Activated CD4-positive, alpha-beta T cell treated with anti-CD3 and anti-CD28 coated beads for 48 hours (primary cell): ENCODE data around the gene SLC5A1.
"Not testable (repeated sequence)": the region's sequence is repeated elsewhere in the genome, so short reads cannot be mapped to it uniquely, and the experiment has no call there.

Source experiments
- DNase-seq: peaks from one replicate; pipeline ENCODE4 v3.0.0-alpha.2; 2020

SLC5A1 gene

DNA sequence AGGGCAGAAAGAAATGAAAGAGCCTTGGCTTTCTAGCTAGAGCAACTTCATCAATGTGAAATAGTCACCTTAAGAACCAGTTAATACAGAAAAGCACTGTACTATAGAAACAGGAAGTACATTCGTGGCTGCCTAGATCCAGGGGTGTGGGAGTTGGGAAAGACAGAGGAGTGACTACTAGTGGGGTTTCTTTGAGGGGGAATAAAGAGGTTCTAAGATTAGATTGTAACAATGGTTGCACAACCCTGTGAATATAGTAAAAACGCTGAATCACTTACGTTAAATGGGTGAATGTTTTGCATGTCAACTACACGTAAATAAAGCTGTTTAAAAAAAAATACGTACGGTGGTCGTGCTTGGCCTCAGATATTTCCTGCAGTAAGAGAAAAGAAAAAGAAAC, 107.6 kb downstream of the SLC5A1 start:
- DNase-seq = not testable (repeated sequence)

DNA sequence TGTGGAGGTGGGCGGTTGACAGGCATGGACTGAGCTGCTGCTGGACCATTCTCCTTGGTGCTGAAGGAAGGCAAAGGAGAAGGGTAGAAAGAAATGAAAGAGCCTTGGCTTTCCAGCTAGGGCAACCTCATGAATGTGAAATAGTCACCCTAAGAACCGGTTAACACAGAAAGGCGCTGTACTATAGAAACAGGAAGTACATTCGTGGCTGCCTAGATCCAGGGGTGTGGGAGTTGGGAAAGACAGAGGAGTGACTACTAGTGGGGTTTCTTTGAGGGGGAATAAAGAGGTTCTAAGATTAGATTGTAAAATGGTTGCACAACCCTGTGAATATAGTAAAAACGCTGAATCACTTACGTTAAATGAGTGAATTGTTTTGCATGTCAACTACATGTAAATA, 108.6 kb downstream of the SLC5A1 start:
- DNase-seq = not testable (repeated sequence)

- not testable (repeated sequence) for DNase-seq
Observed at GRCh38 chr22:32154727-32155126, 111.7 kb downstream of the SLC5A1 start.

GRCh38 chr22:32157632-32158031, 114.6 kb downstream of the SLC5A1 start:
- not testable (repeated sequence) for DNase-seq

- DNase-seq = no peak
Observed at GRCh38 chr22:32158712-32159533, 115.9 kb downstream of the SLC5A1 start, which contains the start of gene C22orf42. Gene C22orf42 (minus strand): TSS chr22:32159303. CDS start chr22:32159215, 88 bp downstream.

GRCh38 chr22:32160411-32160810, 117.3 kb downstream of the SLC5A1 start:
- not testable (repeated sequence) for DNase-seq
